GM06990 (cell line): ENCODE data around the gene GALNT15.

Experiments used
- DNase-seq: peaks from one replicate; pipeline ENCODE4 v3.0.0-alpha.2; 2011; ENCODE audit not compliant: insufficient read length; ENCODE audit errors: extremely low read depth
- H3K27me3 ChIP-seq: replicated peaks from 2 replicates; pipeline ENCODE4 v1.6.0; 2011; ENCODE audit warnings: low read length; ENCODE audit not compliant: control insufficient read depth, insufficient read depth
- H3K36me3 ChIP-seq: 2 replicates; pipeline ENCODE4 v1.5.1; 2011; ENCODE audit warnings: low read length; ENCODE audit not compliant: control insufficient read depth, insufficient read depth
- H3K4me3 ChIP-seq: replicated peaks from 2 replicates; pipeline ENCODE4 v1.5.1; 2011; ENCODE audit warnings: low read depth, mild to moderate bottlenecking, control low read depth, low read length
- CTCF ChIP-seq: IDR thresholded peaks from 2 replicates; pipeline ENCODE4 v1.5.1; 2011; ENCODE audit warnings: low read length, control low read depth, mild to moderate bottlenecking, inconsistent platforms; ENCODE audit not compliant: insufficient read depth, poor library complexity, severe bottlenecking

The GALNT15 gene

GRCh38 chr3:16179261-16179660 is 4.8 kb downstream of the GALNT15 start:
- peaks cover 2% of the 10 kb centered on the region for H3K27me3 ChIP-seq
- no peak for TF ChIP-seq CTCF
- H3K4me3 ChIP-seq = no peak overlapping the region
- no peak for DNase-seq
- no peaks in the 10 kb centered on the region for H3K36me3 ChIP-seq

- H3K27me3 ChIP-seq = peaks cover 2% of the 10 kb centered on the region
- no peak overlapping the region for H3K4me3 ChIP-seq
- DNase-seq = no peak
Measured at GRCh38 chr3:16179771-16180736, 5.6 kb downstream of the GALNT15 start.

DNA sequence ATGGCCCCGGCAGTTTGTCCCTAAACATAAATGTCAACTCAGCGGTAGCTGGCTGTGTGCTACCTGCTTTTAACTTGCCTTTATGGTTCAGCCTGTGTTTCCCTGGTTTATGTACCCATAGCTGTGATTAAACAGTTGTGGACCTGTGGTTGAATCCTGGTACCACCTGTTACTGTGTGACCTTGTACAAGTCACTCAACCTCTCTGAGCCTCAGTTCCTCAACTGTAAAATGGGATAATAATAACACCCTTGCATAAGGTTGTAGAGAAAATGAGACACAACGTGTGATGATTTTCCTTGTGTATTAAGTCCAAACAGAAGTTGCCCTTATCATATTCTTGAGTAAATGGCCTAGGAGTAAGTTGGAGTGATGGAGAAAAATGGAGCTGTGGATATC is 6.3 kb downstream of the GALNT15 start:
- DNase-seq = no peak
- Histone ChIP-seq H3K27me3 (no peaks in the 10 kb centered on the region; the same call in 1 of the 2 replicates), H3K36me3 (no peaks in the 10 kb centered on the region), H3K4me3 (no peak overlapping the region)
- TF ChIP-seq CTCF = no peak

More at GRCh38 chr3:16179771-16180736, 5.6 kb downstream of the GALNT15 start:
- no peaks in the 10 kb centered on the region for H3K36me3 ChIP-seq
- no peak for TF ChIP-seq CTCF

DNA sequence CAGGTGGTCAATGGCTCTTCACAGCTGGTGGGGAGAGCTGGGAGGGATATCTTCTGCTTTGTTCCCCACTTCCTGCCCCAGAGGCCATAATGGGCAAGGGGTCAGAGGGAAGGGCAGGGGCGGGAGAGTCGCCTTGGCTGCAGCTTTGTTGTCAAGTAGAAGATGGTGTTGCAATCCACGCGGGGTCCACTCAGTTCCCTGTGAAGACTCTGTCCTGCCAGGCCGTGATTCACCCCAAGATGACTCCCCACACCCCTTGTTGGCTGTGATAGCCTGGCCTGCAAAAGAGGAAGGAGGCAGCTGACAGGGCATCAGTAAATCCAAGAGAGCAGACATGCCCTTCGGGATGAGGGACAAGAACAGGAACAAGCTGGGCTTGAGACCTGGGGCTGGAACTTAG is 6.9 kb downstream of the GALNT15 start:
- no peak for TF ChIP-seq CTCF
- no peak overlapping the region for H3K4me3 ChIP-seq
- H3K36me3 ChIP-seq = no peaks in the 10 kb centered on the region
- DNase-seq = no peak
- no peaks in the 10 kb centered on the region; the same call in 1 of the 2 replicates for H3K27me3 ChIP-seq

GRCh38 chr3:16182183-16182582 is 7.7 kb downstream of the GALNT15 start:
- H3K4me3 ChIP-seq = no peak overlapping the region
- TF ChIP-seq CTCF = no peak
- no peaks in the 10 kb centered on the region for H3K36me3 ChIP-seq
- no peak for DNase-seq
- H3K27me3 ChIP-seq = no peaks in the 10 kb centered on the region; the same call in 1 of the 2 replicates

DNA sequence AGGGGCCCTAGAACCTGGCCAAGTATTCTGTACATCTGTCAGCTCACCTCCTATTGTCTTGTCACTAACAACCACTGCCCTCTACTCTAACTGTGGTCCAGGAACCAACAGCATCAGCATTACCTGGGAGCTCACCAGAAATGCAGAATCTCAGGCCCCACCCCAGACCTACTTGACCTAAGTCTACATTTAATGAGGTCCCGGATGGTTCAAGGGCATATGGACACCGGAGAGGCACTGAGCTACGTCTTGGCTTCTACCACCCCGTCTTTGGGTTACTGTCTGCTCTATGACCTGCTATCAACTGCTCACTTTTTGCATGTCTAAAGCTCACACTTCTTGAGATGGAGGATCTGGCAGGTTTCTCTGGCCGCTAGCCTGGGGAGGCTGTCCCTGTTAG is 8.1 kb downstream of the GALNT15 start:
- no peak for DNase-seq
- H3K4me3 ChIP-seq = no peak overlapping the region
- H3K36me3 ChIP-seq = no peaks in the 10 kb centered on the region
- H3K27me3 ChIP-seq = no peaks in the 10 kb centered on the region; the same call in 1 of the 2 replicates
- TF ChIP-seq CTCF = no peak
